Activated T-helper 1 cell treated with anti-CD3 and anti-CD28 coated beads, Interleukin-2, amount 50 U/mL, for 16 hours (primary cell): ENCODE data around the gene MARCHF2.

Experiments used
- DNase-seq, 2 donors: peaks; one replicate each; pipeline ENCODE4 v3.0.0-alpha.2; 2020; ENCODE audit warnings: low read depth in 1 of 2, low spot score in 1 of 2

Gene MARCHF2

GRCh38 chr19:8451885-8452284, 38.8 kb downstream of the MARCHF2 start:
- no peak for DNase-seq

- DNase-seq, result no peak
Measured at GRCh38 chr19:8452446-8453123, 39.5 kb downstream of the MARCHF2 start.

GRCh38 chr19:8453616-8454015, 40.5 kb downstream of the MARCHF2 start:
- no peak for DNase-seq

GRCh38 chr19:8454218-8454617, 41.1 kb downstream of the MARCHF2 start:
- DNase-seq, result no peak

GRCh38 chr19:8455018-8455417, 41.9 kb downstream of the MARCHF2 start:
- no peak for DNase-seq

- DNase-seq, result no peak
Measured at GRCh38 chr19:8456064-8456463, 43.0 kb downstream of the MARCHF2 start.

- DNase-seq, result no peak
Measured at GRCh38 chr19:8457209-8457608, 44.1 kb downstream of the MARCHF2 start.

- no peak for DNase-seq
Measured at GRCh38 chr19:8457827-8458226, 44.7 kb downstream of the MARCHF2 start.

GRCh38 chr19:8458380-8458779, 45.3 kb downstream of the MARCHF2 start:
- no peak for DNase-seq

- no peak for DNase-seq
Measured at GRCh38 chr19:8459095-8459494, 46.0 kb downstream of the MARCHF2 start.

- no peak for DNase-seq
Measured at GRCh38 chr19:8459520-8460270, 46.6 kb downstream of the MARCHF2 start.

- no peak for DNase-seq
Measured at GRCh38 chr19:8460516-8461298, 47.6 kb downstream of the MARCHF2 start.

GRCh38 chr19:8461376-8461775, 48.3 kb downstream of the MARCHF2 start:
- no peak for DNase-seq

- DNase-seq, result no peak
Measured at GRCh38 chr19:8461891-8462290, 48.8 kb downstream of the MARCHF2 start.

GRCh38 chr19:8462571-8462970, 49.5 kb downstream of the MARCHF2 start:
- no peak for DNase-seq

- no peak for DNase-seq
Measured at GRCh38 chr19:8463365-8463764, 50.3 kb downstream of the MARCHF2 start.

- no peak for DNase-seq
Measured at GRCh38 chr19:8466018-8466417, 52.9 kb downstream of the MARCHF2 start.

- DNase-seq, result no peak
Measured at GRCh38 chr19:8468124-8468523, 55.0 kb downstream of the MARCHF2 start.

GRCh38 chr19:8468761-8469373, 55.8 kb downstream of the MARCHF2 start:
- no peak for DNase-seq

- no peak for DNase-seq
Measured at GRCh38 chr19:8469613-8470368, 56.7 kb downstream of the MARCHF2 start.
